ENCODE data around the gene PALLD. TPM values are rescaled to one million over a fixed set of nuclear protein-coding genes. Genes with fewer than 3 reads are reported as not detected.

Gene PALLD
- total RNA-seq, 1 experiment from 2014 or later = 47.8 TPM

- DNase-seq (ENCODE audit: low read depth) = no peak
These were observed 27.2 kb downstream of the PALLD start for GRCh38 chr4:168524006-168524405.

- DNase-seq (ENCODE audit: low read depth) = no peak
These were observed 28.0 kb downstream of the PALLD start for GRCh38 chr4:168524897-168525296.

- no peak for DNase-seq (ENCODE audit: low read depth)
These were observed 30.7 kb downstream of the PALLD start for GRCh38 chr4:168527560-168527959.

- DNase-seq (ENCODE audit: low read depth) = no peak
These were observed 31.5 kb downstream of the PALLD start for GRCh38 chr4:168528131-168528949.

GRCh38 chr4:168529257-168529656 lies 32.4 kb downstream of the PALLD start:
- no peak for DNase-seq (ENCODE audit: low read depth)

GRCh38 chr4:168531305-168531704 lies 34.5 kb downstream of the PALLD start:
- no peak for DNase-seq (ENCODE audit: low read depth)

- DNase-seq (ENCODE audit: low read depth) = no peak
These were observed 37.7 kb downstream of the PALLD start for GRCh38 chr4:168534535-168534934.

GRCh38 chr4:168535689-168536088 lies 38.8 kb downstream of the PALLD start:
- no peak for DNase-seq (ENCODE audit: low read depth)

GRCh38 chr4:168536448-168536847 lies 39.6 kb downstream of the PALLD start:
- DNase-seq (ENCODE audit: low read depth) = no peak

- no peak for DNase-seq (ENCODE audit: low read depth)
These were observed 40.2 kb downstream of the PALLD start for GRCh38 chr4:168537086-168537485.

- DNase-seq (ENCODE audit: low read depth) = no peak
These were observed 40.7 kb downstream of the PALLD start for GRCh38 chr4:168537571-168537970.

- DNase-seq (ENCODE audit: low read depth) = no peak
These were observed 41.8 kb downstream of the PALLD start for GRCh38 chr4:168538632-168539031.

GRCh38 chr4:168540086-168540485 lies 43.2 kb downstream of the PALLD start:
- DNase-seq (ENCODE audit: low read depth) = no peak

GRCh38 chr4:168540503-168541265 lies 43.8 kb downstream of the PALLD start:
- DNase-seq (ENCODE audit: low read depth) = no peak

GRCh38 chr4:168541266-168541953 lies 44.6 kb downstream of the PALLD start:
- peak; percentile 82 for DNase-seq (ENCODE audit: low read depth)

- DNase-seq (ENCODE audit: low read depth) = no peak
These were observed 52.3 kb downstream of the PALLD start for GRCh38 chr4:168549143-168549542.

- DNase-seq (ENCODE audit: low read depth) = peak; percentile 17
These were observed 53.4 kb downstream of the PALLD start for GRCh38 chr4:168550064-168550766.

- DNase-seq (ENCODE audit: low read depth) = peak; percentile 82
These were observed 54.4 kb downstream of the PALLD start for GRCh38 chr4:168551211-168551610.

GRCh38 chr4:168551945-168552695 lies 55.3 kb downstream of the PALLD start:
- peak; percentile 50 for DNase-seq (ENCODE audit: low read depth)

GRCh38 chr4:168553714-168554370 lies 57.0 kb downstream of the PALLD start:
- DNase-seq (ENCODE audit: low read depth) = no peak
